Stimulated activated CD4-positive, alpha-beta T cell treated with anti-CD3 and anti-CD28 coated beads, Interleukin-15, amount 100 ng/mL, for 24 hours (primary cell): ENCODE results near the gene ALDH3B2.
"Not testable (repeated sequence)": the region's sequence is repeated elsewhere in the genome, so short reads cannot be mapped to it uniquely, and the experiment has no call there.

ENCODE experiments used
- DNase-seq: peaks from one replicate; pipeline ENCODE4 v3.0.0-alpha.2; 2020

ALDH3B2 gene

DNA sequence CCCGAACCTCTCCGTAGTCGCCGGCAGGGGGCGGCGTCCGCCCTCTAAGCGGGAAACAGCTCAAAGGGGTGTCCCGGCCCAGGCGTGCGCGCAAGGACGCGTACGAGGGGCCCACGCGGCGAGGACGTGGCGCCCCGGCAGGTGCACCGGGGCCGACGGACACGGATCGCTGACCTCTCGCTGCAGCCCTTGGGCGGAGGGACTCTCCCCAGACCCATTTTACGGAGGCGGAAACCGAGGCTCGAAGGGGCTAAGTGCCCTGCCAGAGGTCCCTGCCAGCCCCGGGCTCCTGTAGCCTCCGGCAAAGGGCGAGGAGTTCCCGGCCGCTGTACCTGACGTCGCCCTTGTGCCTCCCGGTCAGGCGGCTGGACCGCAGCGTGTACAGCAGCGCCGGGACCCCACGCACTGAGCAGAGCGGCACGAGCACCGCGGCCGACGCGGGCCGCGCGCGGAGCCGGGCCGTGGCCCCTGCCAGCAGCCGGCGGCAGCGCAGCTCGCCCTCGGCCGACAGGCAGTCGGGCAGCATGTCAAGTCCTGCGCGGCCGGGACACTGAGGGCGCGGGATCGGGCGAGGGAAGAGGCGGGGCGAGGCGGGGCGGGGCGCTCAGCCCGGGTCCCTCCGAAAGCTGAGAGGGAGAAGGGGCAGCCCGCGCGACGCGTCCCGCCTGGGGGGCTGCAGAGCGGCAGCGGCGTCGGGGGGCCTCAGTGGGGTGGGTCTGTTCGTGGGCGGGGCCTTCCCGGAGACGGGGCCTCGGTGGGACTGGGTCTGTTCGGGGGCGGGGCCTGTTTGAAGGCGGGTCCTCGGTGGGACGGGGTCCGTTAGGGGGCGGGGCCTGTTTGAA lies 44.8 kb downstream of the ALDH3B2 start, which contains the start of gene NUDT8:
Gene NUDT8, minus strand, starts transcription at position 552 of the 842 bp plus-strand sequence. Its CDS starts 26 bp downstream, at position 526.
- peak; percentile 93 for DNase-seq

DNA sequence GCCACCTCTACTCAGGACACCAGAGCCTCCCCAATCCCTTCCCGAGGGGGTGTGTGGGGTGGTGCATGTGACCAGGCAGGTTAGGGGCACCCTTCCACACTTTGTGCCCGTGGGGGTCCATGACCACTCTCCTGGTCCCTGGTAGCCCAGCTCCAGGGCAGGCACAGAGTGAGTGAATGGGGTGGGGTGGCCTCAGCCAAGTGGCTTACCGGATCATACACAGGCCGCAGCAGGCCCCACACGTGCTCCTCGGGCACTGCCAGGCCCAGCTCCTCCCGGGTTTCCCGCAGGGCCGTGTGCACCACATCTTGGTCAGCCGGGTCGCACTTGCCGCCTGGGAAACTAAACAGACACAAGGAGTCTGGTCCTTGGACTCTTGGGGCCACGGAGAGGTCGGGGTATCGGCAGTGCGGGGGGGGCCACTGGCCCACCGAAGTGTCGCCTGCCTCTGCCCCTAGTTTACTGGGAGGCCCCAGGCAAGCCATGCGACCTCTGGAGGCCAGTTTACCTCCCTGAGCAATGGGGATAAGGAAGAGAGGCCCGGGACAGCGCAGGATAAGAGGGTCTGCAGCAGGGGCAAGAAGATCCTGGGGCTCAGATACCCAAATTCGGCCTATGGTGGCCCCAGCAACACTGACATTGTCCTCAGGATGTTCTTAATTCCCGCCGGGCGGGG lies 45.6 kb downstream of the ALDH3B2 start:
- no peak for DNase-seq

DNA sequence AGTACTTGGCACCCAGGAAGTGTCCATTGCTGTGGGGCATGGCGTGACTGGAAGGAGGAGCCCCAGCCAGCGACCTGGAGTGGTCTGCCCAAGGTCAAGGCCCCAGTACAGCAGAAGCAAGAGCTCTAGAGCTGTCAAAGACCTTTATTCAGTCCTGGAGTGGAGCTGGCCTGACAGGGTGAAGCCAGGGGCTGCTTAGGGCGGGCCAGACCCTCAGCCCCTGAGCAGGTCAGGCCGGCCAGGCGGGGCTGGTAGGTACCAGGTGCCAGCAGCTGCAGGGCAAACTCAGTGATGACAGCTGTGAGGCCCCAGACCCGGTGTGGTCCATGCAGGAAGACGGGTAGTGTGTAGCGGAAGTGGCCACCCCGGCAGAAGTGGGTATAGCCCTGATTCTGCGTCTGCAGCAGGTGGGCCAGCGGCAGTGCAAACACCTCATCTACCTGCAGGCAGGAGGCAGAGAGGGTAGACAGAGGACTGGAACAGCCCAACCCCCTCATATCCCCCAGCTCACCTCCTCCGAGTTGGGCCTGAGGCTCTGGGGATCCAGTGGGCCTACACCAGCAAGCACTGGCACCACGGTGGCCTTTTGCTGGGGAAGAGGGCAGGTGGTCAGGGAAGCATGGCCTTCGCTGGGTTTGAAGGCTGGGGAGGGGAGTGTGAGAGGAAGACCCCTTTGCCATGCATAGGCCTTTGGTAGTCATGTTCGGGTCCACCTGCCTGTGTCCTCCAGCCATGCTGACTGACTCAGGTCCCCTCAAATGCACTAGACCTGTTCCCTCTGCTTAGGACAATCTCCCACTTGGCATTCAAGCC lies 46.4 kb downstream of the ALDH3B2 start:
- no peak for DNase-seq

DNA sequence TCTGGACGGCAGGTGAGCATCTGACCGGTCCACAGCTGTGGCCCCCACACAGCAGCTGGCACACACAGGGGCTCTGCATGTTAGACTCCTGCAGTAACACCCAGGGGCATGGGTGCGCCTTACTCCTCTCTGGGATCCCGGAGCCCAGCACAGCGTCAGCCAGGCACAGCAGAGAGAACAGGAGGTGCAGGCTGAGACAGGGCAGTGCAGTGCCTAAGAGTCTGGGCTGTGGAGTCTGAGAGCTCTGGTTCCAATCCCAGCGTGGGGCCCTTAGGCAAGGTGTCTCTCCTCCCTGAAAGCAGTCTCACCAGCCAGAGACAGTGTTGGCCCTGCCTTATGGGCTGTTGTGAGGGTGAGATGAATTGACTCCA lies 47.0 kb downstream of the ALDH3B2 start:
- DNase-seq, result no peak

DNA sequence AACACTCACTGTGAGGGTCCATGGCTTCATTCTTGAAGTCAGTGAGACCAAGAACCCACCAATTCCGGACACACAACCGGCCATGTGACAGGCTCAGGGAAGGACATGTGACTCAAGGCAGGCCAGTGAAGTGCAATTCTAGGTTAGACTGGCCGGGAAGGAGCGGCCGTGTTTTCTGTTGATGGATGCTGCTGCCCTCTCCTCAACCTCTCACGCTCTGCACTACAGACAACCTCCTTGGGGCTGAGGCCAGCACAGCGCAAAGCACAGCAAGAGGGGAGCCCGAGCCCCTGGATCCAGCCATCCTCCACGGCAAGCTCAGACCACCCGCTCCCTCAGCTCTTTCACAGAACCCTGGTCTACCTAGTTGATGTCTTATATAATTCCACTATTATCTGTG lies 47.5 kb downstream of the ALDH3B2 start:
- DNase-seq, result no peak

- not testable (repeated sequence) for DNase-seq
Measured at GRCh38 chr11:67626131-67626833, 48.1 kb downstream of the ALDH3B2 start.

DNA sequence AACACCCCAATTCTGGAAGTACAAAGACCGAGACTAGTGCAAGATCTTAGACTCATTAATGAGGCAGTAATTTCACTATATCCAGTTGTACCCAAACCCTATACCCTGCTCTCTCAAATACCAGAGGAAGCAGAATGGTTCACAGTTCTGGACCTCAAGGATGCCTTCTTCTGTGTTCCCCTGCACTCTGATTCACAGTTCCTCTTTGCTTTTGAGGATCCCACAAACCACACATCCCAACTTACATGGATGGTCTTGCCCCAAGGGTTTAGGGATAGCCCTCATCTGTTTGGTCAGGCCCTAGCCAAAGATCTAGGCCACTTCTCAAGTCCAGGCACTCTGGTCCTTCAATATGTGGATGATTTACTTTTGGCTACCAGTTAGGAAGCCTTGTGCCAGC lies 50.6 kb downstream of the ALDH3B2 start:
- not testable (repeated sequence) for DNase-seq

DNA sequence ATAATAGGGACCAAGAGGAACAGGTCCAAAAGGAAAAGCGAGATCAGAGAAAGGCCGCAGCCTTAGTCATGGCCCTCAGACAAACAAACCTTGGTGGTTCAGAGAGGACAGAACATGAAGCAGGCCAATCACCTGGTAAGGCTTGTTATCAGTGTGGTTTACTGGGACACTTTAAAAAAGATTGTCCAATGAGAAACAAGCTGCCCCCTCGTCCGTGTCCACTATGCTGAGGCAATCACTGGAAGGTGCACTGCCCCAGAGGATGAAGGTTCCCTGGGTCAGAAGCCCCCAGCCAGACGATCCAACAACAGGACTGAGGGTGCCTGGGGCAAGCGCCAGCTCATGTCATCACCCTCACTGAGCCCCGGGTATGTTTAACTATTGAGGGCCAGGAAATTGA lies 51.5 kb downstream of the ALDH3B2 start:
- not testable (repeated sequence) for DNase-seq

- not testable (repeated sequence) for DNase-seq
Measured at GRCh38 chr11:67621928-67622327, 52.5 kb downstream of the ALDH3B2 start.

DNA sequence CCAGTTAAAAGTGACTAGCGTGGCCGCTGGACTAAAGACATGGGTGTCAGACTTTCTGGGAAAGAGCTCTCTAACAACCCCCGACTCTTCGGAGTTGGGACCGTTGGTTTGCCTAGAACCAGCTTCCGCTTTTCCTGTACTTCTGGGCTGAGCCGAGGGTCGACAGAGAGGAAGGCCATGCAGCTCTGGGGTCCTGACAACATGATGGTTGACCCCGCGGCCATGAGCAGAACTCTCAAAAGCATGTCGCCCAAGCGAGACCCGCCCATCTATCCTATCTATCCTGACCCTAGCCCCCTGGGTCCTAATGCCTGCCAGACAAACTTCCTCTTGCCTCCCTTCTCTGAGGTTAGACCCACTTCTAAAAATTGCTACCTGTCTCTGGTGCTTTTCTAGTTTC lies 53.8 kb downstream of the ALDH3B2 start:
- not testable (repeated sequence) for DNase-seq

- DNase-seq, result not testable (repeated sequence)
Measured at GRCh38 chr11:67619683-67620618, 54.5 kb downstream of the ALDH3B2 start.

GRCh38 chr11:67618901-67619659 lies 55.3 kb downstream of the ALDH3B2 start:
- DNase-seq, result not testable (repeated sequence)

GRCh38 chr11:67617243-67617953 lies 57.0 kb downstream of the ALDH3B2 start:
- DNase-seq, result no peak

- no peak for DNase-seq
Measured at GRCh38 chr11:67616431-67617242, 57.8 kb downstream of the ALDH3B2 start.

DNA sequence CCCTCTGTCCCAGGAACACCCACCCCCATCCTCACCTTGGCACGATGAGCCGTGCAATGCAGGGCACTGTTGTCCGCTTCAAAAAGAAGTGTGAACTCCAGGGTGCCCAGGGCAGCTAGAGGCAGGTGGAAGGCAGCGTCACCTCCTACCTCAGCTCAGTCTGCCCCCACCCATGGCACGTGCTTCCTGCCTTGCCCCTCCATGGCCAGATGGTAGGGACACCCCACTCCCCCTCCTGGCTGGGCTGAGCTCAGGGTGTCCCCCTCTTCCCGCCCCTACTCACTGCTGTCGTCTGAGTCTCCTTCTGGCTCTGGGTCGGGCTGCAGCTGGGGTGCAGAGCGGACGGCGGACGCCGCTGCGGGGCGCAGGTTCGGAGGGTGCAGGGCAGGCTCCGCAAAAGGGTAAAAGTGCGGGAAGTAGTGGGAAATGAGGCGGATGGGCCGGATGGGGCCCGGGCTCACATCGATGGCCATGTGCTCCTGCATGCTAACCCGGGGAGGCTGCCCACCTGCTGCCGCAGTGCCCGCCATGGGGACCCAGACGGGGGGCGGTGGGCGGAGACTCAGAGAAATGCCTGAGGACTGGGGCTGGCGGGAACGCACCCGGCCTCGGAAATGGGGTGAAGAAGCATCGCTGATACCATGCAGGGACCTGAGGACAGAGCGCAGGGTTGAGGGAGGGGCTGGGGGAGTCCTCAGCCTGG lies 58.5 kb downstream of the ALDH3B2 start:
- no peak for DNase-seq

GRCh38 chr11:67614730-67615714 lies 59.4 kb downstream of the ALDH3B2 start:
- peak; percentile 77 for DNase-seq
